Measurements from ENCODE around the gene GNAQ. TPM values are rescaled to one million over a fixed set of nuclear protein-coding genes. Genes with fewer than 3 reads are reported as not detected.

GNAQ gene
- total RNA-seq, 1 experiment from 2014 or later = 48.6 TPM

DNA sequence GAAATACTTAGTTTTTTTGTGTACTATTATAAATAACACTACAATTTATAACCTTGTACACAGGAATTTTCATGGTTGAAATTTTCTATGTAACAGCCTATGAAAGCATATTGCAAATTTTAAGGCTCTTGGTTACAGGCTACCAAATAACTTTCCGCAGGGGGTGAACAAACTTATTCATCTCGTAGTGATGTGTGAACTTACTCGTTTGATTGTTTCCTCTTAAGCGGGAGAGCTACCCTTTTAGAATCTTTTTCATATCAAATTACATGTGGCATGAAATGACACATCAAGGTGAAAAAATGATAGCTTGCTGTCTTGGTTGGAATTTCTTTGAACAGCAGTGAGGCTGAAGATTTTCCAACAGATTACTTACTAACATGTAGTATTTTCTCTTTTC, 292.7 kb downstream of the GNAQ start:
- no peak overlapping the region for H3K9ac ChIP-seq (ENCODE audit: extremely low read depth, insufficient read length, low read length)
- H3K56ac ChIP-seq (ENCODE audit: insufficient read length, low read depth, low read length) = no peak overlapping the region
- H3K79me1 ChIP-seq (ENCODE audit: insufficient read depth, low read depth, low read length, poor library complexity, severe bottlenecking) = no peaks in the 10 kb centered on the region
- H2BK20ac ChIP-seq (ENCODE audit: low read depth, low read length, poor library complexity, severe bottlenecking) = no peak overlapping the region
- H3K23me2 ChIP-seq (ENCODE audit: insufficient read length, low read depth, low read length, poor library complexity, severe bottlenecking) = no peaks in the 10 kb centered on the region
- H3K27ac ChIP-seq (ENCODE audit: insufficient read length, low read depth, low read length) = no peak overlapping the region
- H3K4me1 ChIP-seq (ENCODE audit: insufficient read depth, low read length) = peaks cover 8% of the 10 kb centered on the region
- TF ChIP-seq, protein P1, sequence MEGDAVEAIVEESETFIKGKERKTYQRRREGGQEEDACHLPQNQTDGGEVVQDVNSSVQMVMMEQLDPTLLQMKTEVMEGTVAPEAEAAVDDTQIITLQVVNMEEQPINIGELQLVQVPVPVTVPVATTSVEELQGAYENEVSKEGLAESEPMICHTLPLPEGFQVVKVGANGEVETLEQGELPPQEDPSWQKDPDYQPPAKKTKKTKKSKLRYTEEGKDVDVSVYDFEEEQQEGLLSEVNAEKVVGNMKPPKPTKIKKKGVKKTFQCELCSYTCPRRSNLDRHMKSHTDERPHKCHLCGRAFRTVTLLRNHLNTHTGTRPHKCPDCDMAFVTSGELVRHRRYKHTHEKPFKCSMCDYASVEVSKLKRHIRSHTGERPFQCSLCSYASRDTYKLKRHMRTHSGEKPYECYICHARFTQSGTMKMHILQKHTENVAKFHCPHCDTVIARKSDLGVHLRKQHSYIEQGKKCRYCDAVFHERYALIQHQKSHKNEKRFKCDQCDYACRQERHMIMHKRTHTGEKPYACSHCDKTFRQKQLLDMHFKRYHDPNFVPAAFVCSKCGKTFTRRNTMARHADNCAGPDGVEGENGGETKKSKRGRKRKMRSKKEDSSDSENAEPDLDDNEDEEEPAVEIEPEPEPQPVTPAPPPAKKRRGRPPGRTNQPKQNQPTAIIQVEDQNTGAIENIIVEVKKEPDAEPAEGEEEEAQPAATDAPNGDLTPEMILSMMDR (conservative IDR thresholded peaks at IDR 0.05) = no peak
- 0 out of 7 replicates have a peak, but pooled peaks cover 0 to 3% (median 0%) of the 10 kb centered on the region in 3 experiments for H3K36me3 Mint-ChIP-seq (ENCODE audit: insufficient read depth in 1 of 3, low read depth in 3 of 3)
- no peaks in the 10 kb centered on the region for H3K79me2 ChIP-seq (ENCODE audit: insufficient read depth, low read length)
- H3K9me3 ChIP-seq (ENCODE audit: control insufficient read depth, low read depth, low read length) = no peaks in the 10 kb centered on the region
- H3K4ac ChIP-seq (ENCODE audit: low read depth, low read length) = no peak overlapping the region
- no peak overlapping the region for H3T11ph ChIP-seq (ENCODE audit: low read length)
- no peak overlapping the region for H4K5ac ChIP-seq (ENCODE audit: insufficient read length, low read depth, low read length)
- no peak overlapping the region for H3K23ac ChIP-seq (ENCODE audit: insufficient read length, low read depth, low read length)
- no peaks in the 10 kb centered on the region for H3K9me3 Mint-ChIP-seq
- H4K20me1 ChIP-seq (ENCODE audit: control insufficient read depth, insufficient read depth, insufficient read length) = no peaks in the 10 kb centered on the region
- no peak overlapping the region for H3K14ac ChIP-seq (ENCODE audit: insufficient read depth, low read length)
- H3K27me3 ChIP-seq (ENCODE audit: insufficient read depth, low read length) = no peaks in the 10 kb centered on the region
- H4K91ac ChIP-seq (ENCODE audit: insufficient read length, low read depth, low read length) = no peak overlapping the region
- H2AK5ac ChIP-seq (ENCODE audit: insufficient read length, low read length) = no peak overlapping the region
- H2AFZ ChIP-seq (ENCODE audit: low read length) = no peak overlapping the region
- H3K27ac Mint-ChIP-seq = no peak overlapping the region; a peak in 1 of 7 replicates
- no peak overlapping the region for H2BK120ac ChIP-seq (ENCODE audit: low read depth, low read length, poor library complexity, severe bottlenecking)
- peaks cover 47 to 52% of the 10 kb centered on the region in 2 experiments for H3K4me1 Mint-ChIP-seq
- H2BK15ac ChIP-seq (ENCODE audit: low read depth, low read length) = no peak overlapping the region
- no peak overlapping the region for H2BK12ac ChIP-seq (ENCODE audit: insufficient read length, low read depth, low read length)
- H3K4me3 Mint-ChIP-seq = no peak overlapping the region
- H4K8ac ChIP-seq (replicated peaks; ENCODE audit: insufficient read length, low read depth, low read length) = no peak overlapping the region
- DNase-seq = no peak
- no peaks in the 10 kb centered on the region for H3K27me3 Mint-ChIP-seq (ENCODE audit: low read depth)
- no CpG with 5 or more reads among the region's 4 CpGs for WGBS (ENCODE audit: extremely low coverage, insufficient read length, low lambda C conversion rate)
- no peak overlapping the region for H3K18ac ChIP-seq (ENCODE audit: insufficient read length, low read depth, low read length)
- H2BK5ac ChIP-seq (ENCODE audit: insufficient read length, low read length) = no peak overlapping the region
- no peak overlapping the region for H3K4me2 ChIP-seq (ENCODE audit: insufficient read depth, insufficient read length, low read length)
